ENCODE results near the gene BTBD9.

The BTBD9 gene

DNA sequence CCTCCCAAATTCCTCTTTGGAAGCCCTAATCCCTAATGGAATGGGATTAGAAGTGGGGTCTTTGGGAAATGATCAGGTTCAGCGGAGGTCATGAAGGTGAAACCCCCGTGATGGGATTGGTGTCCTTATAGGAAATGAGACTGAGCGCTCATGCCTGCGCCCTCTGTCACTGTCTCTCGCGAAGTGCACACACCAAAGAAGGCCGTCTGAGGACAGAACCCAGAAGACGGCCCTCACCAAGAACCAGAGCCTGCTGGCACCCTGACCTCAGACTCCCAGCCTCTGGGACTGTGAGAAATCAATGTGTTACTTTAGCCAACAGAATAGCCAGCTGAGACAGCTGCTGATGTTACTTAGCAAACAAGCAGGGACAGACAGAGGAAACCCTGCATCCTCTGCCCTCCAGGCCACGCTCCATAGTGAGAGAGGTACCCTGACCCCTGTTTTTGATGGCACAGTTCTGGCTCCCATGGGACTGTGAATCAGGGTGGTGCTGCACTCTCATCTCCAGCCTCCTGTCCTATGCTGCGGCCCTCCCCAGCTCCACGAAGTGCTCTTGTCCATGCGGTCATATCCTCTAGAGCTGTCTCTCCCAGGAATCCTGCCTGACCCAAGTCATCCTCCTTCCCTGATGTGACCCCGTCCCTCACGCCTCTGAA, 450.9 kb downstream of the BTBD9 start:
- H3K27me3 ChIP-seq (ENCODE audit: control insufficient read depth in 5 of 5, insufficient read depth in 4 of 5, low read length in 5 of 5): no peaks in the 10 kb centered on the region
- peaks cover 0 to 16% (median 5%) of the 10 kb centered on the region in 5 donors for H3K36me3 ChIP-seq (ENCODE audit: control insufficient read depth in 5 of 5, insufficient read depth in 5 of 5, low read length in 5 of 5)
- no peaks in the 10 kb centered on the region for H3K4me1 ChIP-seq (ENCODE audit: control insufficient read depth in 5 of 5, insufficient read depth in 5 of 5, low read length in 5 of 5)
- H3K9ac ChIP-seq (ENCODE audit: low read length in 5 of 5): no peak overlapping the region
- no peak overlapping the region for H3K4me3 ChIP-seq (ENCODE audit: low read depth in 1 of 5, low read length in 5 of 5)
- H3K27ac ChIP-seq (ENCODE audit: low read depth, low read length): no peak overlapping the region
- H3K9me3 ChIP-seq (ENCODE audit: control insufficient read depth in 5 of 5, low read length in 5 of 5): no peaks in the 10 kb centered on the region

GRCh38 chr6:38187811-38188590, 451.7 kb downstream of the BTBD9 start:
- H3K4me3 ChIP-seq (ENCODE audit: low read depth in 1 of 5, low read length in 5 of 5): no peak overlapping the region
- H3K36me3 ChIP-seq (ENCODE audit: control insufficient read depth in 5 of 5, insufficient read depth in 5 of 5, low read length in 5 of 5): peaks cover 0 to 20% (median 5%) of the 10 kb centered on the region in 5 donors
- H3K4me1 ChIP-seq (ENCODE audit: control insufficient read depth in 5 of 5, insufficient read depth in 5 of 5, low read length in 5 of 5): no peaks in the 10 kb centered on the region
- no peaks in the 10 kb centered on the region for H3K27me3 ChIP-seq (ENCODE audit: control insufficient read depth in 5 of 5, insufficient read depth in 4 of 5, low read length in 5 of 5)
- no peak overlapping the region for H3K9ac ChIP-seq (ENCODE audit: low read length in 5 of 5)
- no peak overlapping the region for H3K27ac ChIP-seq (ENCODE audit: low read depth, low read length)
- no peaks in the 10 kb centered on the region for H3K9me3 ChIP-seq (ENCODE audit: control insufficient read depth in 5 of 5, low read length in 5 of 5)

DNA sequence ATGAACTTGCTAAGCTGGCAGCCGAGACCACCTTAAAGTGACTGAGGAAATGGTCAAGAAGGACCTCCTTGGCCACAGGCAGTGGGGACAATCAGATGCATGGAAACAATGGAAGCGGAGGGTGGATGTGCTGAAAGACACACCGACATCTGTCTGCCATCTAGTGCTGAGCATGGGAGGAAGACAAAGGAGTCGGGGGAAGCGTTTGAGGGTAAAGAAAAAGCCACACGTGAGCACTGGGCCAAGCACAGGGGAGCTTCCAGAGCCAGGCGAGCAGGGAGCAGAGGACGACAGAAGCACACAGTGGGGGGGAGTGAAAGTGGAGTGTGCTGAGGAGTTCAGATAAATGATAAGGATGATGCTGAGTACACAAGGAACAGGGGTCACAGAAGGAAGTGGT, 452.4 kb downstream of the BTBD9 start:
- Histone ChIP-seq H3K4me1 (ENCODE audit: control insufficient read depth in 5 of 5, insufficient read depth in 5 of 5, low read length in 5 of 5) (no peaks in the 10 kb centered on the region), H3K36me3 (ENCODE audit: control insufficient read depth in 5 of 5, insufficient read depth in 5 of 5, low read length in 5 of 5) (peaks cover 0 to 20% (median 5%) of the 10 kb centered on the region in 5 donors), H3K4me3 (ENCODE audit: low read depth in 1 of 5, low read length in 5 of 5) (no peak overlapping the region), H3K9me3 (ENCODE audit: control insufficient read depth in 5 of 5, low read length in 5 of 5) (no peaks in the 10 kb centered on the region), H3K27me3 (ENCODE audit: control insufficient read depth in 5 of 5, insufficient read depth in 4 of 5, low read length in 5 of 5) (no peaks in the 10 kb centered on the region), H3K9ac (ENCODE audit: low read length in 5 of 5) (no peak overlapping the region), H3K27ac (ENCODE audit: low read depth, low read length) (no peak overlapping the region)

DNA sequence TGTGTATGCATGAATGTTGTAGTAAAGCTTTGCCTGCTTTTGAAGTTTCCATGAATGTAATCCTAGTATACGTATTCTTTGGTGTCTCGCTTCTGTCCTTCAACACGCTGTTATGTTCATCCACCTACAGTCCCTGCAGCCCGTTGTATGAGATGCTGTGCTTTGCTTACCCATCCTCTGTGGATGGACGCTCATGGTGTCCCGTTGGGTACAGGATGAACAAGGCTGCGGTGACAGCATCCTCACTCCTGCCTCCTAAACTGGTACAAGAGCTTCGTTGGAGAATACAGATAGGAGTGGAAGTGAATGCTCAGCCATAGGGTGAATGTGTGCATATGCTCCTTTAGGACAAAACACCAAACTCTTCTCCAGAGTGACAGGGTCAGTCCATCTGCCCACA, 454.0 kb downstream of the BTBD9 start:
- Histone ChIP-seq H3K27me3 (ENCODE audit: control insufficient read depth in 5 of 5, insufficient read depth in 4 of 5, low read length in 5 of 5) (no peaks in the 10 kb centered on the region), H3K4me1 (ENCODE audit: control insufficient read depth in 5 of 5, insufficient read depth in 5 of 5, low read length in 5 of 5) (no peaks in the 10 kb centered on the region), H3K36me3 (ENCODE audit: control insufficient read depth in 5 of 5, insufficient read depth in 5 of 5, low read length in 5 of 5) (peaks cover 0 to 20% (median 5%) of the 10 kb centered on the region in 5 donors), H3K9ac (ENCODE audit: low read length in 5 of 5) (no peak overlapping the region), H3K27ac (ENCODE audit: low read depth, low read length) (no peak overlapping the region), H3K4me3 (ENCODE audit: low read depth in 1 of 5, low read length in 5 of 5) (no peak overlapping the region), H3K9me3 (ENCODE audit: control insufficient read depth in 5 of 5, low read length in 5 of 5) (no peaks in the 10 kb centered on the region)

GRCh38 chr6:38185244-38185643, 454.5 kb downstream of the BTBD9 start:
- H3K27ac ChIP-seq (ENCODE audit: low read depth, low read length): no peak overlapping the region
- no peaks in the 10 kb centered on the region for H3K9me3 ChIP-seq (ENCODE audit: control insufficient read depth in 5 of 5, low read length in 5 of 5)
- H3K4me3 ChIP-seq (ENCODE audit: low read depth in 1 of 5, low read length in 5 of 5): no peak overlapping the region
- H3K36me3 ChIP-seq (ENCODE audit: control insufficient read depth in 5 of 5, insufficient read depth in 5 of 5, low read length in 5 of 5): peaks cover 0 to 20% (median 5%) of the 10 kb centered on the region in 5 donors
- no peak overlapping the region for H3K9ac ChIP-seq (ENCODE audit: low read length in 5 of 5)
- no peaks in the 10 kb centered on the region for H3K27me3 ChIP-seq (ENCODE audit: control insufficient read depth in 5 of 5, insufficient read depth in 4 of 5, low read length in 5 of 5)
- no peaks in the 10 kb centered on the region for H3K4me1 ChIP-seq (ENCODE audit: control insufficient read depth in 5 of 5, insufficient read depth in 5 of 5, low read length in 5 of 5)

- Histone ChIP-seq H3K4me3 (ENCODE audit: low read depth in 1 of 5, low read length in 5 of 5) (no peak overlapping the region), H3K36me3 (ENCODE audit: control insufficient read depth in 5 of 5, insufficient read depth in 5 of 5, low read length in 5 of 5) (peaks cover 0 to 20% (median 5%) of the 10 kb centered on the region in 5 donors), H3K9ac (ENCODE audit: low read length in 5 of 5) (no peak overlapping the region), H3K9me3 (ENCODE audit: control insufficient read depth in 5 of 5, low read length in 5 of 5) (no peaks in the 10 kb centered on the region), H3K4me1 (ENCODE audit: control insufficient read depth in 5 of 5, insufficient read depth in 5 of 5, low read length in 5 of 5) (no peaks in the 10 kb centered on the region), H3K27ac (ENCODE audit: low read depth, low read length) (no peak overlapping the region), H3K27me3 (ENCODE audit: control insufficient read depth in 5 of 5, insufficient read depth in 4 of 5, low read length in 5 of 5) (no peaks in the 10 kb centered on the region)
These were observed 455.1 kb downstream of the BTBD9 start for GRCh38 chr6:38184585-38185080.

GRCh38 chr6:38183856-38184584, 455.7 kb downstream of the BTBD9 start:
- no peaks in the 10 kb centered on the region for H3K27me3 ChIP-seq (ENCODE audit: control insufficient read depth in 5 of 5, insufficient read depth in 4 of 5, low read length in 5 of 5)
- no peak overlapping the region for H3K4me3 ChIP-seq (ENCODE audit: low read depth in 1 of 5, low read length in 5 of 5)
- H3K9ac ChIP-seq (ENCODE audit: low read length in 5 of 5): no peak overlapping the region
- peaks cover 0 to 20% (median 5%) of the 10 kb centered on the region in 5 donors for H3K36me3 ChIP-seq (ENCODE audit: control insufficient read depth in 5 of 5, insufficient read depth in 5 of 5, low read length in 5 of 5)
- no peak overlapping the region for H3K27ac ChIP-seq (ENCODE audit: low read depth, low read length)
- H3K4me1 ChIP-seq (ENCODE audit: control insufficient read depth in 5 of 5, insufficient read depth in 5 of 5, low read length in 5 of 5): no peaks in the 10 kb centered on the region
- H3K9me3 ChIP-seq (ENCODE audit: control insufficient read depth in 5 of 5, low read length in 5 of 5): no peaks in the 10 kb centered on the region

GRCh38 chr6:38182426-38182825, 457.3 kb downstream of the BTBD9 start:
- H3K9me3 ChIP-seq (ENCODE audit: control insufficient read depth in 5 of 5, low read length in 5 of 5): no peaks in the 10 kb centered on the region
- H3K9ac ChIP-seq (ENCODE audit: low read length in 5 of 5): no peak overlapping the region
- H3K4me3 ChIP-seq (ENCODE audit: low read depth in 1 of 5, low read length in 5 of 5): no peak overlapping the region
- H3K27me3 ChIP-seq (ENCODE audit: control insufficient read depth in 5 of 5, insufficient read depth in 4 of 5, low read length in 5 of 5): no peaks in the 10 kb centered on the region
- H3K36me3 ChIP-seq (ENCODE audit: control insufficient read depth in 5 of 5, insufficient read depth in 5 of 5, low read length in 5 of 5): peaks cover 0 to 18% (median 4%) of the 10 kb centered on the region in 5 donors
- no peaks in the 10 kb centered on the region for H3K4me1 ChIP-seq (ENCODE audit: control insufficient read depth in 5 of 5, insufficient read depth in 5 of 5, low read length in 5 of 5)
- H3K27ac ChIP-seq (ENCODE audit: low read depth, low read length): no peak overlapping the region

- Histone ChIP-seq H3K27ac (ENCODE audit: low read depth, low read length) (no peak overlapping the region), H3K36me3 (ENCODE audit: control insufficient read depth in 5 of 5, insufficient read depth in 5 of 5, low read length in 5 of 5) (peaks cover 0 to 16% (median 2%) of the 10 kb centered on the region in 5 donors), H3K4me3 (ENCODE audit: low read depth in 1 of 5, low read length in 5 of 5) (no peak overlapping the region), H3K4me1 (ENCODE audit: control insufficient read depth in 5 of 5, insufficient read depth in 5 of 5, low read length in 5 of 5) (peaks cover 0 to 3% (median 0%) of the 10 kb centered on the region in 5 donors), H3K9ac (ENCODE audit: low read length in 5 of 5) (no peak overlapping the region), H3K9me3 (ENCODE audit: control insufficient read depth in 5 of 5, low read length in 5 of 5) (no peaks in the 10 kb centered on the region), H3K27me3 (ENCODE audit: control insufficient read depth in 5 of 5, insufficient read depth in 4 of 5, low read length in 5 of 5) (no peaks in the 10 kb centered on the region)
These were observed 459.1 kb downstream of the BTBD9 start for GRCh38 chr6:38180586-38180985.
